HepG2 (cell line): ENCODE data around the gene CCDC102B. TPM values are rescaled to one million over a fixed set of nuclear protein-coding genes. Genes with fewer than 3 reads are reported as not detected.

ENCODE experiments used
- ATAC-seq: fragments of 200-7000 bp; cut with Tn5 transposase; 3 replicates; pipeline ENCODE4 v1.9.1; 2020; ENCODE audit warnings: mild to moderate bottlenecking, moderate library complexity
- BruUV-seq: library from RNA; stranded (reverse); fragments of 400-500 nt; replicated peaks from 2 replicates; lab custom pipeline; 2021; lab: Mats Ljungman, UMichigan
- CTCF ChIA-PET: fragments of 300-600 bp; formaldehyde crosslinking; extraction: SDS; loops from one replicate; lab custom pipeline; 2021; ENCODE audit warnings: low total read pairs, inconsistent platforms, low intra/inter-chr PET ratio; lab: Yijun Ruan, JAX
- POLR2A ChIA-PET: fragments of 350-600 bp; sonication (Branson Sonifier 250); formaldehyde crosslinking; loops from one replicate; lab custom pipeline; 2020; ENCODE audit warnings: antibody characterized with exemption, inconsistent platforms; lab: Yijun Ruan, JAX
- DNase-seq: peaks from one replicate; pipeline ENCODE4 v3.0.0-alpha.2; 2015; ENCODE audit warnings: low spot score
- FAIRE-seq: peaks from 3 replicates; lab custom pipeline; 2011; peaks lifted over from hg19 to GRCh38; lab: Jason Lieb, UNC
- H2AFZ ChIP-seq: one replicate; pipeline ENCODE4 v1.6.1; 2011; ENCODE audit warnings: low read length, inconsistent platforms
- H3K27ac ChIP-seq: fragments of 300-600 bp; 3 replicates; pipeline ENCODE4 v1.8.0; 2011; ENCODE audit warnings: mixed run types, mild to moderate bottlenecking, mixed read lengths, low read length, inconsistent platforms; ENCODE audit not compliant: insufficient read depth; ENCODE audit errors: extremely low read length
- H3K27me3 ChIP-seq, 2 experiments: fragments of 200-600 bp in 1 of 2; 2 replicates in 1 of 2; 3 replicates in 1 of 2; pipeline versions ENCODE4 v1.6.0 to v1.8.0; 2011; ENCODE audit warnings: low read length in 2 of 2, mild to moderate bottlenecking in 2 of 2, moderate library complexity in 2 of 2, inconsistent platforms in 1 of 2; ENCODE audit not compliant: insufficient read depth in 2 of 2, control insufficient read depth in 1 of 2
- H3K36me3 ChIP-seq, 2 experiments: fragments of 200-600 bp in 1 of 2; replicated peaks in 1 of 2; 2 replicates in 1 of 2; 3 replicates in 1 of 2; pipeline versions ENCODE4 v1.5.1 to v1.8.0; 2011; ENCODE audit warnings: low read length in 2 of 2, inconsistent platforms in 1 of 2; ENCODE audit not compliant: insufficient read depth in 2 of 2, control insufficient read depth in 1 of 2
- H3K4me1 ChIP-seq: 2 replicates; pipeline ENCODE4 v1.5.1; 2012; ENCODE audit warnings: low read length, inconsistent platforms; ENCODE audit not compliant: insufficient read depth
- H3K4me2 ChIP-seq: 2 replicates; pipeline ENCODE4 v1.6.0; 2011; ENCODE audit warnings: low read depth, low read length, inconsistent platforms
- H3K4me3 ChIP-seq, 3 experiments: fragments of 200-600 bp in 1 of 3; sonication (generic), shearing (Covaris generic) in 1 of 3; replicated peaks in 1 of 3; 2 replicates each; pipeline ENCODE4 v1.5.1; 2011 to 2016; ENCODE audit warnings: low read length in 3 of 3, inconsistent platforms in 2 of 3, low read depth in 2 of 3, mild to moderate bottlenecking in 2 of 3, control low read depth in 1 of 3, mixed read lengths in 1 of 3; ENCODE audit not compliant: insufficient read depth in 1 of 3
- H3K79me2 ChIP-seq: one replicate; pipeline ENCODE4 v1.6.1; 2011; ENCODE audit warnings: low read length, inconsistent platforms; ENCODE audit not compliant: insufficient read depth
- H3K9ac ChIP-seq: 2 replicates; pipeline ENCODE4 v1.6.0; 2011; ENCODE audit warnings: mild to moderate bottlenecking, low read depth, low read length, inconsistent platforms; ENCODE audit not compliant: insufficient read depth
- H3K9me3 ChIP-seq: 2 replicates; pipeline ENCODE4 v1.5.1; 2012; ENCODE audit warnings: mild to moderate bottlenecking, low read length
- H4K20me1 ChIP-seq: 2 replicates; pipeline ENCODE4 v1.6.0; 2011; ENCODE audit warnings: inconsistent platforms, mild to moderate bottlenecking, low read length, moderate library complexity; ENCODE audit not compliant: insufficient read depth
- CEBPB ChIP-seq: IDR thresholded peaks from 2 replicates; pipeline ENCODE4 v1.6.1; 2011; ENCODE audit warnings: low read depth, low read length, improper control_type of control experiment, borderline replicate concordance
- CEBPG ChIP-seq: IDR thresholded peaks from 2 replicates; pipeline ENCODE4 v1.6.1; 2016
- CENPX ChIP-seq: sonication (generic); formaldehyde crosslinking; IDR thresholded peaks from 2 replicates; pipeline ENCODE4 v1.9.0; 2021; ENCODE audit warnings: mild to moderate bottlenecking, missing genetic modification reagents, moderate library complexity
- ERF ChIP-seq: IDR thresholded peaks from 2 replicates; pipeline ENCODE4 v1.6.1; 2018; ENCODE audit warnings: missing biosample characterization, missing genetic modification reagents
- PHB2 ChIP-seq: fragments of 450-650 bp; IDR thresholded peaks from 2 replicates; pipeline ENCODE4 v1.6.1; 2018; ENCODE audit not compliant: partially characterized antibody
- POLR2AphosphoS5 ChIP-seq: IDR thresholded peaks from 2 replicates; pipeline ENCODE4 v1.6.1; 2012; ENCODE audit warnings: low read depth, low read length
- WGBS: methylation state at CpG from one replicate; pipeline ENCODE4 v1.1.6; 2017; ENCODE audit warnings: low lambda C conversion rate; 5-methylcytosine and 5-hydroxymethylcytosine counted together
- in situ Hi-C: cut with HindIII; loops from 2 replicates; pipeline ENCODE4 v1.10.0; 2017; ENCODE audit warnings: low pct_unique_long_range_greater_than_20kb; ENCODE audit not compliant: extremely low pct_ligation_motif_present
- intact Hi-C: fragments of 100-400 bp; cut with micrococcal nuclease; formaldehyde crosslinking; loops from one replicate; pipeline ENCODE4 v1.10.0; 2022; ENCODE audit not compliant: unreplicated experiment
- polyA plus RNA-seq, 8 experiments: library from polyadenylated mRNA; depleted of rRNA in 3 of 8; stranded (reverse) in 7 of 8; unstranded in 1 of 8; fragments of >200 nt; fragmentation: Illumina TruSeq in 4 of 8; extraction: Trizol in 4 of 8; gene quantifications; 2 replicates each; pipeline versions ENCODE4 v1.2.1 to v1.2.3, GENCODE V29; 2011 to 2016; ENCODE audit warnings: low read depth in 4 of 8, missing spikeins in 1 of 8, mixed read lengths in 1 of 8; ENCODE audit not compliant: insufficient read depth in 1 of 8
- total RNA-seq, 5 experiments: library from RNA; depleted of rRNA; stranded (reverse); fragments of >200 nt; fragmentation: Illumina TruSeq; extraction: Trizol; gene quantifications; 2 replicates each; pipeline ENCODE4 v1.2.3, GENCODE V29; 2016; ENCODE audit warnings: low read depth in 1 of 5
- TF ChIP-seq, protein P1 (sequence below): sonication (generic); formaldehyde crosslinking; IDR thresholded peaks from 2 replicates; pipeline ENCODE4 v1.5.1; 2020; ENCODE audit warnings: mild to moderate bottlenecking, missing genetic modification reagents, borderline replicate concordance
- TF ChIP-seq, protein P2 (sequence below): sonication (generic); formaldehyde crosslinking; IDR thresholded peaks from 2 replicates; pipeline ENCODE4 v1.4.0; 2020; ENCODE audit warnings: missing genetic modification reagents, borderline replicate concordance

The CCDC102B gene
- total and polyA plus RNA-seq, 2 of the 13 experiments (the other 11 are each of a cell fraction or from before 2014, with no cell fraction given): 2.3 to 3.7 TPM

GRCh38 chr18:68779169-68779568 is 18.7 kb upstream of the CCDC102B start:
- H3K4me3 ChIP-seq: no peak overlapping the region
- POLR2A ChIA-PET: no interaction called here
- 25% methylated on average over 3 of the region's 3 CpGs for WGBS
- no peak for ATAC-seq
- no peaks in the 10 kb centered on the region for H3K27me3 ChIP-seq
- no peak overlapping the region for H3K9ac ChIP-seq
- BruUV-seq: no TSS peak
- no peak overlapping the region for H2AFZ ChIP-seq
- no peak overlapping the region for H3K27ac ChIP-seq
- no peaks in the 10 kb centered on the region for H3K4me1 ChIP-seq
- no peaks in the 10 kb centered on the region for H4K20me1 ChIP-seq
- no peak for TF ChIP-seq POLR2AphosphoS5
- TF ChIP-seq CEBPG (CRISPR knock-in tag): peak; percentile 63
- no peak for TF ChIP-seq PHB2
- peak; percentile 87 for TF ChIP-seq CEBPB
- TF ChIP-seq, all 625 proteins: peak for 2
- CTCF ChIA-PET: no interaction called here
- H3K9me3 ChIP-seq: no peaks in the 10 kb centered on the region
- intact Hi-C loops: no loop called here
- FAIRE-seq (no peak), DNase-seq (no peak)
- H3K79me2 ChIP-seq: no peaks in the 10 kb centered on the region
- no peaks in the 10 kb centered on the region for H3K36me3 ChIP-seq
- in situ Hi-C loops: no loop called here
- no peak overlapping the region for H3K4me2 ChIP-seq

GRCh38 chr18:68780802-68781635 is 16.9 kb upstream of the CCDC102B start:
- no peaks in the 10 kb centered on the region for H3K27me3 ChIP-seq
- DNase-seq (no peak), FAIRE-seq (no peak), ATAC-seq (no peak)
- no peaks in the 10 kb centered on the region for H3K4me1 ChIP-seq
- no peaks in the 10 kb centered on the region for H3K79me2 ChIP-seq
- no TSS peak for BruUV-seq
- in situ Hi-C loops: no loop called here
- H3K9ac ChIP-seq: no peak overlapping the region
- no peaks in the 10 kb centered on the region for H3K36me3 ChIP-seq
- H3K4me2 ChIP-seq: no peak overlapping the region
- intact Hi-C loops: no loop called here
- no peak overlapping the region for H3K4me3 ChIP-seq
- CTCF ChIA-PET: no interaction called here
- no peaks in the 10 kb centered on the region for H4K20me1 ChIP-seq
- WGBS: 9% methylated on average over 2 of the region's 2 CpGs
- H3K27ac ChIP-seq: no peak overlapping the region
- no peak overlapping the region for H2AFZ ChIP-seq
- H3K9me3 ChIP-seq: no peaks in the 10 kb centered on the region
- POLR2A ChIA-PET: no interaction called here
- TF ChIP-seq, protein P1, sequence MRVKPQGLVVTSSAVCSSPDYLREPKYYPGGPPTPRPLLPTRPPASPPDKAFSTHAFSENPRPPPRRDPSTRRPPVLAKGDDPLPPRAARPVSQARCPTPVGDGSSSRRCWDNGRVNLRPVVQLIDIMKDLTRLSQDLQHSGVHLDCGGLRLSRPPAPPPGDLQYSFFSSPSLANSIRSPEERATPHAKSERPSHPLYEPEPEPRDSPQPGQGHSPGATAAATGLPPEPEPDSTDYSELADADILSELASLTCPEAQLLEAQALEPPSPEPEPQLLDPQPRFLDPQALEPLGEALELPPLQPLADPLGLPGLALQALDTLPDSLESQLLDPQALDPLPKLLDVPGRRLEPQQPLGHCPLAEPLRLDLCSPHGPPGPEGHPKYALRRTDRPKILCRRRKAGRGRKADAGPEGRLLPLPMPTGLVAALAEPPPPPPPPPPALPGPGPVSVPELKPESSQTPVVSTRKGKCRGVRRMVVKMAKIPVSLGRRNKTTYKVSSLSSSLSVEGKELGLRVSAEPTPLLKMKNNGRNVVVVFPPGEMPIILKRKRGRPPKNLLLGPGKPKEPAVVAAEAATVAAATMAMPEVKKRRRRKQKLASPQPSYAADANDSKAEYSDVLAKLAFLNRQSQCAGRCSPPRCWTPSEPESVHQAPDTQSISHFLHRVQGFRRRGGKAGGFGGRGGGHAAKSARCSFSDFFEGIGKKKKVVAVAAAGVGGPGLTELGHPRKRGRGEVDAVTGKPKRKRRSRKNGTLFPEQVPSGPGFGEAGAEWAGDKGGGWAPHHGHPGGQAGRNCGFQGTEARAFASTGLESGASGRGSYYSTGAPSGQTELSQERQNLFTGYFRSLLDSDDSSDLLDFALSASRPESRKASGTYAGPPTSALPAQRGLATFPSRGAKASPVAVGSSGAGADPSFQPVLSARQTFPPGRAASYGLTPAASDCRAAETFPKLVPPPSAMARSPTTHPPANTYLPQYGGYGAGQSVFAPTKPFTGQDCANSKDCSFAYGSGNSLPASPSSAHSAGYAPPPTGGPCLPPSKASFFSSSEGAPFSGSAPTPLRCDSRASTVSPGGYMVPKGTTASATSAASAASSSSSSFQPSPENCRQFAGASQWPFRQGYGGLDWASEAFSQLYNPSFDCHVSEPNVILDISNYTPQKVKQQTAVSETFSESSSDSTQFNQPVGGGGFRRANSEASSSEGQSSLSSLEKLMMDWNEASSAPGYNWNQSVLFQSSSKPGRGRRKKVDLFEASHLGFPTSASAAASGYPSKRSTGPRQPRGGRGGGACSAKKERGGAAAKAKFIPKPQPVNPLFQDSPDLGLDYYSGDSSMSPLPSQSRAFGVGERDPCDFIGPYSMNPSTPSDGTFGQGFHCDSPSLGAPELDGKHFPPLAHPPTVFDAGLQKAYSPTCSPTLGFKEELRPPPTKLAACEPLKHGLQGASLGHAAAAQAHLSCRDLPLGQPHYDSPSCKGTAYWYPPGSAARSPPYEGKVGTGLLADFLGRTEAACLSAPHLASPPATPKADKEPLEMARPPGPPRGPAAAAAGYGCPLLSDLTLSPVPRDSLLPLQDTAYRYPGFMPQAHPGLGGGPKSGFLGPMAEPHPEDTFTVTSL: no peak
- TF ChIP-seq, protein P2, sequence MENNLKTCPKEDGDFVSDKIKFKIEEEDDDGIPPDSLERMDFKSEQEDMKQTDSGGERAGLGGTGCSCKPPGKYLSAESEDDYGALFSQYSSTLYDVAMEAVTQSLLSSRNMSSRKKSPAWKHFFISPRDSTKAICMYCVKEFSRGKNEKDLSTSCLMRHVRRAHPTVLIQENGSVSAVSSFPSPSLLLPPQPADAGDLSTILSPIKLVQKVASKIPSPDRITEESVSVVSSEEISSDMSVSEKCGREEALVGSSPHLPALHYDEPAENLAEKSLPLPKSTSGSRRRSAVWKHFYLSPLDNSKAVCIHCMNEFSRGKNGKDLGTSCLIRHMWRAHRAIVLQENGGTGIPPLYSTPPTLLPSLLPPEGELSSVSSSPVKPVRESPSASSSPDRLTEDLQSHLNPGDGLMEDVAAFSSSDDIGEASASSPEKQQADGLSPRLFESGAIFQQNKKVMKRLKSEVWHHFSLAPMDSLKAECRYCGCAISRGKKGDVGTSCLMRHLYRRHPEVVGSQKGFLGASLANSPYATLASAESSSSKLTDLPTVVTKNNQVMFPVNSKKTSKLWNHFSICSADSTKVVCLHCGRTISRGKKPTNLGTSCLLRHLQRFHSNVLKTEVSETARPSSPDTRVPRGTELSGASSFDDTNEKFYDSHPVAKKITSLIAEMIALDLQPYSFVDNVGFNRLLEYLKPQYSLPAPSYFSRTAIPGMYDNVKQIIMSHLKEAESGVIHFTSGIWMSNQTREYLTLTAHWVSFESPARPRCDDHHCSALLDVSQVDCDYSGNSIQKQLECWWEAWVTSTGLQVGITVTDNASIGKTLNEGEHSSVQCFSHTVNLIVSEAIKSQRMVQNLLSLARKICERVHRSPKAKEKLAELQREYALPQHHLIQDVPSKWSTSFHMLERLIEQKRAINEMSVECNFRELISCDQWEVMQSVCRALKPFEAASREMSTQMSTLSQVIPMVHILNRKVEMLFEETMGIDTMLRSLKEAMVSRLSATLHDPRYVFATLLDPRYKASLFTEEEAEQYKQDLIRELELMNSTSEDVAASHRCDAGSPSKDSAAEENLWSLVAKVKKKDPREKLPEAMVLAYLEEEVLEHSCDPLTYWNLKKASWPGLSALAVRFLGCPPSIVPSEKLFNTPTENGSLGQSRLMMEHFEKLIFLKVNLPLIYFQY (CRISPR knock-in tag): no peak
- TF ChIP-seq CENPX (no peak), ERF (CRISPR knock-in tag) (no peak)
